Fibroblast of gingiva (primary cell): ENCODE data around the gene DHX34.
"Not testable (repeated sequence)": the region's sequence is repeated elsewhere in the genome, so short reads cannot be mapped to it uniquely, and the experiment has no call there.

ENCODE experiments used
- DNase-seq: peaks from one replicate; pipeline ENCODE4 v3.0.0-alpha.2; 2011; ENCODE audit warnings: low read depth

DHX34 gene

GRCh38 chr19:47348819-47349795 lies at the start of gene DHX34:
DHX34 (plus strand) TSS chr19:47349315; CDS start chr19:47353031, 3,716 bp downstream.
- DNase-seq, result peak; percentile 99

- not testable (repeated sequence) for DNase-seq
Measured at GRCh38 chr19:47300867-47301266, 48.2 kb upstream of the DHX34 start.

- no peak for DNase-seq
Measured at GRCh38 chr19:47302249-47302648, 46.9 kb upstream of the DHX34 start.

GRCh38 chr19:47303966-47304365 lies 45.1 kb upstream of the DHX34 start:
- no peak for DNase-seq

GRCh38 chr19:47305309-47305751 lies 43.8 kb upstream of the DHX34 start:
- DNase-seq, result peak; percentile 99

GRCh38 chr19:47306303-47306702 lies 42.8 kb upstream of the DHX34 start:
- no peak for DNase-seq

- peak; percentile 89 for DNase-seq
Measured at GRCh38 chr19:47309038-47309437, 40.1 kb upstream of the DHX34 start.

- peak; percentile 25 for DNase-seq
Measured at GRCh38 chr19:47309608-47310007, 39.5 kb upstream of the DHX34 start, which contains the start of gene C5AR1. C5AR1 (plus strand) TSS chr19:47309861; CDS start chr19:47309896, 35 bp downstream.

- no peak for DNase-seq
Measured at GRCh38 chr19:47310323-47310722, 38.8 kb upstream of the DHX34 start.

- DNase-seq, result peak; percentile 85
Measured at GRCh38 chr19:47310819-47311218, 38.3 kb upstream of the DHX34 start.

GRCh38 chr19:47312366-47313006 lies 36.6 kb upstream of the DHX34 start:
- no peak for DNase-seq

- no peak for DNase-seq
Measured at GRCh38 chr19:47313754-47314295, 35.3 kb upstream of the DHX34 start.

GRCh38 chr19:47315125-47315821 lies 33.8 kb upstream of the DHX34 start:
- peak; percentile 96 for DNase-seq

GRCh38 chr19:47316513-47316912 lies 32.6 kb upstream of the DHX34 start:
- DNase-seq, result no peak

GRCh38 chr19:47319923-47320871 lies 28.9 kb upstream of the DHX34 start:
- no peak for DNase-seq

- no peak for DNase-seq
Measured at GRCh38 chr19:47321630-47322029, 27.5 kb upstream of the DHX34 start.

- DNase-seq, result no peak
Measured at GRCh38 chr19:47322058-47322457, 27.1 kb upstream of the DHX34 start.

- DNase-seq, result no peak
Measured at GRCh38 chr19:47323409-47323808, 25.7 kb upstream of the DHX34 start.

- DNase-seq, result no peak
Measured at GRCh38 chr19:47323872-47324271, 25.2 kb upstream of the DHX34 start.

GRCh38 chr19:47324502-47324901 lies 24.6 kb upstream of the DHX34 start:
- no peak for DNase-seq

GRCh38 chr19:47330466-47330869 lies 18.6 kb upstream of the DHX34 start:
- DNase-seq, result peak; percentile 66
